ENCODE data around the gene CHERP.

Gene CHERP

GRCh38 chr19:16470541-16470910, 71.7 kb downstream of the CHERP start:
- no peak for DNase-seq

All from stimulated activated CD4-positive, alpha-beta T cell treated with anti-CD3 and anti-CD28 coated beads, Interleukin-15, amount 100 ng/mL, for 24 hours (primary cell).